Measurements from ENCODE around the gene FBXO24.

- TF ChIP-seq POLR2A (IDR thresholded peaks at IDR 0.05) = no peak
- TF ChIP-seq CTCF (IDR thresholded peaks at IDR 0.05) = no peak
These were observed 14.9 kb upstream of the FBXO24 start for GRCh38 chr7:100570954-100571828.

Data from lower leg skin (tissue), 3 donors.